Activated CD4-positive, alpha-beta T cell treated with anti-CD3 and anti-CD28 coated beads, Interleukin-2, amount 50 U/mL, for 16 hours (primary cell): Measurements from ENCODE around the gene SLC9A1.

Source experiments
- DNase-seq: peaks from one replicate; pipeline ENCODE4 v3.0.0-alpha.2; 2020

SLC9A1 gene

GRCh38 chr1:27150183-27150582, 4.7 kb downstream of the SLC9A1 start:
- no peak for DNase-seq

- no peak for DNase-seq
Observed at GRCh38 chr1:27149762-27150113, 5.2 kb downstream of the SLC9A1 start.

- DNase-seq: no peak
Observed at GRCh38 chr1:27149084-27149761, 5.7 kb downstream of the SLC9A1 start.

- DNase-seq: no peak
Observed at GRCh38 chr1:27148591-27148990, 6.3 kb downstream of the SLC9A1 start.

- DNase-seq: no peak
Observed at GRCh38 chr1:27147842-27148518, 6.9 kb downstream of the SLC9A1 start.

- DNase-seq: no peak
Observed at GRCh38 chr1:27145934-27146354, 9.0 kb downstream of the SLC9A1 start.

- DNase-seq: no peak
Observed at GRCh38 chr1:27144920-27145661, 9.8 kb downstream of the SLC9A1 start.

GRCh38 chr1:27144049-27144748, 10.7 kb downstream of the SLC9A1 start:
- no peak for DNase-seq

- no peak for DNase-seq
Observed at GRCh38 chr1:27143401-27143800, 11.5 kb downstream of the SLC9A1 start.

- no peak for DNase-seq
Observed at GRCh38 chr1:27142464-27142863, 12.5 kb downstream of the SLC9A1 start.

GRCh38 chr1:27141266-27142003, 13.5 kb downstream of the SLC9A1 start:
- DNase-seq: no peak

GRCh38 chr1:27139980-27140379, 14.9 kb downstream of the SLC9A1 start:
- no peak for DNase-seq

GRCh38 chr1:27138927-27139326, 16.0 kb downstream of the SLC9A1 start:
- DNase-seq: no peak

- no peak for DNase-seq
Observed at GRCh38 chr1:27138368-27138767, 16.6 kb downstream of the SLC9A1 start.

- peak; percentile 34 for DNase-seq
Observed at GRCh38 chr1:27137544-27138075, 17.3 kb downstream of the SLC9A1 start.

GRCh38 chr1:27136998-27137542, 17.9 kb downstream of the SLC9A1 start:
- DNase-seq: peak; percentile 87

- peak; percentile 34 for DNase-seq
Observed at GRCh38 chr1:27136236-27136551, 18.7 kb downstream of the SLC9A1 start.

- no peak for DNase-seq
Observed at GRCh38 chr1:27135541-27136235, 19.2 kb downstream of the SLC9A1 start.

GRCh38 chr1:27133991-27134390, 20.9 kb downstream of the SLC9A1 start:
- DNase-seq: no peak

- DNase-seq: no peak
Observed at GRCh38 chr1:27133158-27133557, 21.8 kb downstream of the SLC9A1 start.

- no peak for DNase-seq
Observed at GRCh38 chr1:27132624-27133023, 22.3 kb downstream of the SLC9A1 start.

GRCh38 chr1:27132147-27132546, 22.8 kb downstream of the SLC9A1 start:
- no peak for DNase-seq
